HepG2 (cell line): ENCODE measurements around the gene PRKD2. TPM values are rescaled to one million over a fixed set of nuclear protein-coding genes. Genes with fewer than 3 reads are reported as not detected.

Experiments
- AHR ChIP-seq: IDR thresholded peaks from 2 replicates; pipeline ENCODE4 v1.6.1; 2018; ENCODE audit warnings: missing genetic modification reagents, missing compliant biosample characterization
- FOXK1 ChIP-seq: sonication (generic); formaldehyde crosslinking; IDR thresholded peaks from 2 replicates; pipeline ENCODE4 v1.4.0; 2020; ENCODE audit warnings: low read depth, missing genetic modification reagents, borderline replicate concordance
- GABPA ChIP-seq, 2 experiments: IDR thresholded peaks; 2 replicates each; pipeline ENCODE4 v1.6.1; 2011 to 2016; ENCODE audit warnings: low read depth in 2 of 2, low read length in 1 of 2, missing biosample characterization in 1 of 2, missing genetic modification characterization in 1 of 2
- POLR2AphosphoS5 ChIP-seq: IDR thresholded peaks from 2 replicates; pipeline ENCODE4 v1.6.1; 2012; ENCODE audit warnings: low read depth, low read length
- RBM39 ChIP-seq: fragments of 200-400 bp; formaldehyde crosslinking; IDR thresholded peaks from one replicate; pipeline ENCODE4 v1.6.1; 2018; ENCODE audit warnings: antibody characterized with exemption, mild to moderate bottlenecking, low read depth, low read length; ENCODE audit not compliant: poor library complexity, severe bottlenecking
- REPIN1 ChIP-seq: sonication (generic); formaldehyde crosslinking; IDR thresholded peaks from 2 replicates; pipeline ENCODE4 v1.8.0; 2022; ENCODE audit warnings: missing genetic modification reagents, low read depth, mild to moderate bottlenecking, borderline replicate concordance
- SNAPC2 ChIP-seq: sonication (generic); formaldehyde crosslinking; IDR thresholded peaks from 2 replicates; pipeline ENCODE4 v1.8.1; 2022; ENCODE audit warnings: mild to moderate bottlenecking, missing genetic modification reagents
- TBX3 ChIP-seq: fragments of 450-650 bp; IDR thresholded peaks from 2 replicates; pipeline ENCODE4 v1.6.1; 2017; ENCODE audit warnings: antibody characterized with exemption, mild to moderate bottlenecking, inconsistent platforms, borderline replicate concordance
- TCF12 ChIP-seq, 2 experiments: fragments of 450-650 bp in 1 of 2; sonication (generic) in 1 of 2; formaldehyde crosslinking in 1 of 2; IDR thresholded peaks; 2 replicates each; pipeline versions ENCODE4 v1.6.1 to v1.8.0; 2017 to 2022; ENCODE audit warnings: antibody characterized with exemption in 1 of 2, mild to moderate bottlenecking in 1 of 2, missing genetic modification reagents in 1 of 2, moderate library complexity in 1 of 2
- TEAD3 ChIP-seq: optimal IDR thresholded peaks from 2 replicates; pipeline ENCODE3; 2016; ENCODE audit warnings: borderline replicate concordance
- YEATS2 ChIP-seq: sonication (generic); formaldehyde crosslinking; IDR thresholded peaks from 2 replicates; pipeline ENCODE4 v1.4.0; 2020; ENCODE audit warnings: missing genetic modification reagents, borderline replicate concordance
- ZFYVE20 ChIP-seq: sonication (generic); formaldehyde crosslinking; IDR thresholded peaks from 2 replicates; pipeline ENCODE4 v1.8.0; 2023; ENCODE audit warnings: low read depth, mild to moderate bottlenecking, moderate library complexity, missing genetic modification reagents, borderline replicate concordance
- ZNF563 ChIP-seq: sonication (generic); formaldehyde crosslinking; IDR thresholded peaks from 2 replicates; pipeline ENCODE4 v1.8.0; 2022; ENCODE audit warnings: mild to moderate bottlenecking, moderate library complexity, missing genetic modification reagents
- ZNF678 ChIP-seq: sonication (generic); formaldehyde crosslinking; IDR thresholded peaks from 2 replicates; pipeline ENCODE4 v1.4.0; 2020; ENCODE audit warnings: mild to moderate bottlenecking, missing genetic modification reagents
- polyA plus RNA-seq, 8 experiments: library from polyadenylated mRNA; depleted of rRNA in 3 of 8; stranded (reverse) in 7 of 8; unstranded in 1 of 8; fragments of >200 nt; fragmentation: Illumina TruSeq in 4 of 8; extraction: Trizol in 4 of 8; gene quantifications; 2 replicates each; pipeline versions ENCODE4 v1.2.1 to v1.2.3, GENCODE V29; 2011 to 2016; ENCODE audit warnings: low read depth in 4 of 8, missing spikeins in 1 of 8, mixed read lengths in 1 of 8; ENCODE audit not compliant: insufficient read depth in 1 of 8
- total RNA-seq, 5 experiments: library from RNA; depleted of rRNA; stranded (reverse); fragments of >200 nt; fragmentation: Illumina TruSeq; extraction: Trizol; gene quantifications; 2 replicates each; pipeline ENCODE4 v1.2.3, GENCODE V29; 2016; ENCODE audit warnings: low read depth in 1 of 5
- TF ChIP-seq, protein P1 (sequence below), 2 experiments: sonication (generic) in 1 of 2; formaldehyde crosslinking in 1 of 2; IDR thresholded peaks; 2 replicates each; pipeline versions ENCODE4 v1.4.0 to v1.6.1; 2016 to 2020; ENCODE audit warnings: borderline replicate concordance in 1 of 2, low read depth in 1 of 2, mild to moderate bottlenecking in 1 of 2, missing genetic modification reagents in 1 of 2
- TF ChIP-seq, protein P2 (sequence below), 2 experiments: sonication (generic) in 1 of 2; formaldehyde crosslinking in 1 of 2; IDR thresholded peaks; 2 replicates each; pipeline versions ENCODE4 v1.4.0 to v1.6.1; 2018 to 2020; ENCODE audit warnings: missing genetic modification reagents in 2 of 2, borderline replicate concordance in 1 of 2, low read depth in 1 of 2, mild to moderate bottlenecking in 1 of 2, missing biosample characterization in 1 of 2
- TF ChIP-seq, protein P3 (sequence below): sonication (generic); formaldehyde crosslinking; IDR thresholded peaks from 2 replicates; pipeline ENCODE4 v1.4.0; 2020; ENCODE audit warnings: mild to moderate bottlenecking, low read depth, missing genetic modification reagents
- TF ChIP-seq, protein P4 (sequence below): IDR thresholded peaks from 2 replicates; pipeline ENCODE4 v1.6.1; 2016; ENCODE audit warnings: control low read depth

The PRKD2 gene
- total and polyA plus RNA-seq, 2 of the 13 experiments (the other 11 are each of a cell fraction or from before 2014, with no cell fraction given) = 6.7 to 7.3 TPM

DNA sequence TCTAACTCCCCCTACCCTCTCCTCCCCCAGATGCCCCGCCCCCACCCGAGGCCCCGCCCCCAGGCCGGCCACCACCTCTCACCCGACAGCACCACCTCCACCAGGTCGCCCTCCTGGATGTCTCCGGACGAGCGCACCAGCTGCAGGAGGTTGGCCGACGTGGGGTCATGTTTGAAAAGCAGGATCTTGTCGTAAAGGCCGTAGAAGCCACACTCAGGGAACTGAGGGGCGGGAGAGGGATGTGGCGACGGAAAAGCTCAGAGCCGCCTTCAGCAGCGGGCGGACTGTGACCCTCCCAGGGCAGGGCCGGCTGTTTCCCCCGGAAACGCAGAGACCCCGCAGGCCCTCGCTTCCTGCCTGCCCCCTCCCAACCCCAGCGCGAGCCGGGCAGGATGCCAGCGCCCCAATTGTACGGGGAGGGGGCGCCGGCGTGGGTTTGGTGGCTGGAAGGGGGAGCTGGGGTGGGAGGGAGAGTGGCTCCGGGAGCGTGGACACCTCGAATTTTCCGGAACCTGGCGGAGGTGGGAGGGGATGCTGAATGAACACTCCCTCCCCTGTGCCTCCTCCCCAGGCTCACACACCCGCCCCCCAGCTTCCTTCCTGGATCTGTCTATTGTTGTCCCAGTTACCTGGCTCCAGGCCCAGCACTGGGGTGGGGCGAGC is 3.0 kb downstream of the PRKD2 start (continued):
- TF ChIP-seq, protein P1, sequence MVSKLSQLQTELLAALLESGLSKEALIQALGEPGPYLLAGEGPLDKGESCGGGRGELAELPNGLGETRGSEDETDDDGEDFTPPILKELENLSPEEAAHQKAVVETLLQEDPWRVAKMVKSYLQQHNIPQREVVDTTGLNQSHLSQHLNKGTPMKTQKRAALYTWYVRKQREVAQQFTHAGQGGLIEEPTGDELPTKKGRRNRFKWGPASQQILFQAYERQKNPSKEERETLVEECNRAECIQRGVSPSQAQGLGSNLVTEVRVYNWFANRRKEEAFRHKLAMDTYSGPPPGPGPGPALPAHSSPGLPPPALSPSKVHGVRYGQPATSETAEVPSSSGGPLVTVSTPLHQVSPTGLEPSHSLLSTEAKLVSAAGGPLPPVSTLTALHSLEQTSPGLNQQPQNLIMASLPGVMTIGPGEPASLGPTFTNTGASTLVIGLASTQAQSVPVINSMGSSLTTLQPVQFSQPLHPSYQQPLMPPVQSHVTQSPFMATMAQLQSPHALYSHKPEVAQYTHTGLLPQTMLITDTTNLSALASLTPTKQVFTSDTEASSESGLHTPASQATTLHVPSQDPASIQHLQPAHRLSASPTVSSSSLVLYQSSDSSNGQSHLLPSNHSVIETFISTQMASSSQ (IDR thresholded peaks at IDR 0.05; ENCODE audit: low read depth) = no peak
- TF ChIP-seq, protein P1 (CRISPR knock-in tag; IDR thresholded peaks at IDR 0.05; ENCODE audit: borderline replicate concordance) = peak; percentile 52; the same call in 1 of the 2 replicates
- TF ChIP-seq SNAPC2 (peak; percentile 33; the same call in 1 of the 2 replicates), RBM39 (no peak), FOXK1 (peak; percentile 61; the same call in 1 of the 2 replicates), YEATS2 (CRISPR knock-in tag) (no peak), REPIN1 (CRISPR knock-in tag) (0 out of 2 replicates have a peak, but pooled peaks have one; percentile 41), ZNF678 (CRISPR knock-in tag) (no peak), ZNF563 (peak; percentile 51; the same call in 1 of the 2 replicates), TEAD3 (peak; percentile 18), POLR2AphosphoS5 (peak; percentile 65), TBX3 (no peak), GABPA (IDR thresholded peaks at IDR 0.05; ENCODE audit: low read depth, low read length) (peak; percentile 80), GABPA (CRISPR knock-in tag; IDR thresholded peaks at IDR 0.05; ENCODE audit: low read depth) (peak; percentile 91), TCF12 (IDR thresholded peaks at IDR 0.05) (no peak), TCF12 (CRISPR knock-in tag; IDR thresholded peaks at IDR 0.05) (no peak), ZFYVE20 (CRISPR knock-in tag) (no peak), AHR (CRISPR knock-in tag) (no peak)
- TF ChIP-seq, protein P2, sequence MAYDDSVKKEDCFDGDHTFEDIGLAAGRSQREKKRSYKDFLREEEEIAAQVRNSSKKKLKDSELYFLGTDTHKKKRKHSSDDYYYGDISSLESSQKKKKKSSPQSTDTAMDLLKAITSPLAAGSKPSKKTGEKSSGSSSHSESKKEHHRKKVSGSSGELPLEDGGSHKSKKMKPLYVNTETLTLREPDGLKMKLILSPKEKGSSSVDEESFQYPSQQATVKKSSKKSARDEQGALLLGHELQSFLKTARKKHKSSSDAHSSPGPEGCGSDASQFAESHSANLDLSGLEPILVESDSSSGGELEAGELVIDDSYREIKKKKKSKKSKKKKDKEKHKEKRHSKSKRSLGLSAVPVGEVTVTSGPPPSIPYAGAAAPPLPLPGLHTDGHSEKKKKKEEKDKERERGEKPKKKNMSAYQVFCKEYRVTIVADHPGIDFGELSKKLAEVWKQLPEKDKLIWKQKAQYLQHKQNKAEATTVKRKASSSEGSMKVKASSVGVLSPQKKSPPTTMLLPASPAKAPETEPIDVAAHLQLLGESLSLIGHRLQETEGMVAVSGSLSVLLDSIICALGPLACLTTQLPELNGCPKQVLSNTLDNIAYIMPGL (CRISPR knock-in tag; IDR thresholded peaks at IDR 0.05; ENCODE audit: borderline replicate concordance in 1 of 2, low read depth in 1 of 2) = no peak
- TF ChIP-seq, protein P3, sequence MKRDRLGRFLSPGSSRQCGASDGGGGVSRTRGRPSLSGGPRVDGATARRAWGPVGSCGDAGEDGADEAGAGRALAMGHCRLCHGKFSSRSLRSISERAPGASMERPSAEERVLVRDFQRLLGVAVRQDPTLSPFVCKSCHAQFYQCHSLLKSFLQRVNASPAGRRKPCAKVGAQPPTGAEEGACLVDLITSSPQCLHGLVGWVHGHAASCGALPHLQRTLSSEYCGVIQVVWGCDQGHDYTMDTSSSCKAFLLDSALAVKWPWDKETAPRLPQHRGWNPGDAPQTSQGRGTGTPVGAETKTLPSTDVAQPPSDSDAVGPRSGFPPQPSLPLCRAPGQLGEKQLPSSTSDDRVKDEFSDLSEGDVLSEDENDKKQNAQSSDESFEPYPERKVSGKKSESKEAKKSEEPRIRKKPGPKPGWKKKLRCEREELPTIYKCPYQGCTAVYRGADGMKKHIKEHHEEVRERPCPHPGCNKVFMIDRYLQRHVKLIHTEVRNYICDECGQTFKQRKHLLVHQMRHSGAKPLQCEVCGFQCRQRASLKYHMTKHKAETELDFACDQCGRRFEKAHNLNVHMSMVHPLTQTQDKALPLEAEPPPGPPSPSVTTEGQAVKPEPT (CRISPR knock-in tag) = 0 out of 2 replicates have a peak, but pooled peaks have one; percentile 23
- TF ChIP-seq, protein P4, sequence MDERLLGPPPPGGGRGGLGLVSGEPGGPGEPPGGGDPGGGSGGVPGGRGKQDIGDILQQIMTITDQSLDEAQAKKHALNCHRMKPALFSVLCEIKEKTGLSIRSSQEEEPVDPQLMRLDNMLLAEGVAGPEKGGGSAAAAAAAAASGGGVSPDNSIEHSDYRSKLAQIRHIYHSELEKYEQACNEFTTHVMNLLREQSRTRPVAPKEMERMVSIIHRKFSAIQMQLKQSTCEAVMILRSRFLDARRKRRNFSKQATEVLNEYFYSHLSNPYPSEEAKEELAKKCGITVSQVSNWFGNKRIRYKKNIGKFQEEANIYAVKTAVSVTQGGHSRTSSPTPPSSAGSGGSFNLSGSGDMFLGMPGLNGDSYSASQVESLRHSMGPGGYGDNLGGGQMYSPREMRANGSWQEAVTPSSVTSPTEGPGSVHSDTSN = no peak
